Astrocyte (in vitro differentiated cells and primary cell): Measurements from ENCODE around the gene CNTNAP2.

Experiments used
- EZH2 ChIP-seq: IDR thresholded peaks from 2 replicates; pipeline ENCODE4 v1.6.1; 2012; ENCODE audit warnings: mild to moderate bottlenecking, low read length, inconsistent platforms; ENCODE audit not compliant: insufficient read depth
- TF ChIP-seq, protein P1 (sequence below): IDR thresholded peaks from 2 replicates; pipeline ENCODE4 v1.5.1; 2011; ENCODE audit warnings: low read depth, mild to moderate bottlenecking, inconsistent platforms, low read length, moderate library complexity; ENCODE audit not compliant: insufficient read depth

DNA sequence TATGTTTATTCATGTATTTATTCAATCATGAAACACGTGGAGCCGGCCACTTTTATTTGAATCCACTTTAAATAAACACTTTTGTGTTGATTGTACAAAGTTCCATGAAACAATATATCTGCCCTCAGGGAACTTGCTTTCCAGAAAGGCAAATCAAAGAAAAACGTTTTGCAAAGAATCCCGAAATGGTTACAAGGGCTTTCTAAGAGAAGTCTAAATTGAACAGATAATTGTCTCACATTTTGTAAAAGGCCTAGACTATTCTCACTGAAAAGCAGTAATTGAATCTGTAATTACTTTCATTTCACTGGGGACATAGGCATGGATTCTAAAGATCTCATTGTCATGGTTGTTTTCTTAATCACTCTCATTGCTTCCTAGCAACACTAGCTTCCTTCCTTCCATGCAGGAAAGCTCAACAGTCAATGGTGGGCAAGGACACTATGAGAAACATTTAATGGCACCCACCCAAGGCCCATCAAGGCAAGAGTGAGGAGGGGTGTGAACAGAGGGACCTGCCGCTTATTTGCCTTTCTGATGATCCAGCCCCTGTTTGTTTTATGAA, 1851.5 kb downstream of the CNTNAP2 start:
- TF ChIP-seq, protein P1, sequence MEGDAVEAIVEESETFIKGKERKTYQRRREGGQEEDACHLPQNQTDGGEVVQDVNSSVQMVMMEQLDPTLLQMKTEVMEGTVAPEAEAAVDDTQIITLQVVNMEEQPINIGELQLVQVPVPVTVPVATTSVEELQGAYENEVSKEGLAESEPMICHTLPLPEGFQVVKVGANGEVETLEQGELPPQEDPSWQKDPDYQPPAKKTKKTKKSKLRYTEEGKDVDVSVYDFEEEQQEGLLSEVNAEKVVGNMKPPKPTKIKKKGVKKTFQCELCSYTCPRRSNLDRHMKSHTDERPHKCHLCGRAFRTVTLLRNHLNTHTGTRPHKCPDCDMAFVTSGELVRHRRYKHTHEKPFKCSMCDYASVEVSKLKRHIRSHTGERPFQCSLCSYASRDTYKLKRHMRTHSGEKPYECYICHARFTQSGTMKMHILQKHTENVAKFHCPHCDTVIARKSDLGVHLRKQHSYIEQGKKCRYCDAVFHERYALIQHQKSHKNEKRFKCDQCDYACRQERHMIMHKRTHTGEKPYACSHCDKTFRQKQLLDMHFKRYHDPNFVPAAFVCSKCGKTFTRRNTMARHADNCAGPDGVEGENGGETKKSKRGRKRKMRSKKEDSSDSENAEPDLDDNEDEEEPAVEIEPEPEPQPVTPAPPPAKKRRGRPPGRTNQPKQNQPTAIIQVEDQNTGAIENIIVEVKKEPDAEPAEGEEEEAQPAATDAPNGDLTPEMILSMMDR: no peak
- no peak for TF ChIP-seq EZH2
